Measurements from ENCODE around the gene CAMP.
A peak's percentile ranks its signal among the peaks of the same experiment; 100 is the strongest.
"Not testable (repeated sequence)": the region's sequence is repeated elsewhere in the genome, so short reads cannot be mapped to it uniquely, and the experiment has no call there.

CAMP gene, protein sequence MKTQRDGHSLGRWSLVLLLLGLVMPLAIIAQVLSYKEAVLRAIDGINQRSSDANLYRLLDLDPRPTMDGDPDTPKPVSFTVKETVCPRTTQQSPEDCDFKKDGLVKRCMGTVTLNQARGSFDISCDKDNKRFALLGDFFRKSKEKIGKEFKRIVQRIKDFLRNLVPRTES

DNA sequence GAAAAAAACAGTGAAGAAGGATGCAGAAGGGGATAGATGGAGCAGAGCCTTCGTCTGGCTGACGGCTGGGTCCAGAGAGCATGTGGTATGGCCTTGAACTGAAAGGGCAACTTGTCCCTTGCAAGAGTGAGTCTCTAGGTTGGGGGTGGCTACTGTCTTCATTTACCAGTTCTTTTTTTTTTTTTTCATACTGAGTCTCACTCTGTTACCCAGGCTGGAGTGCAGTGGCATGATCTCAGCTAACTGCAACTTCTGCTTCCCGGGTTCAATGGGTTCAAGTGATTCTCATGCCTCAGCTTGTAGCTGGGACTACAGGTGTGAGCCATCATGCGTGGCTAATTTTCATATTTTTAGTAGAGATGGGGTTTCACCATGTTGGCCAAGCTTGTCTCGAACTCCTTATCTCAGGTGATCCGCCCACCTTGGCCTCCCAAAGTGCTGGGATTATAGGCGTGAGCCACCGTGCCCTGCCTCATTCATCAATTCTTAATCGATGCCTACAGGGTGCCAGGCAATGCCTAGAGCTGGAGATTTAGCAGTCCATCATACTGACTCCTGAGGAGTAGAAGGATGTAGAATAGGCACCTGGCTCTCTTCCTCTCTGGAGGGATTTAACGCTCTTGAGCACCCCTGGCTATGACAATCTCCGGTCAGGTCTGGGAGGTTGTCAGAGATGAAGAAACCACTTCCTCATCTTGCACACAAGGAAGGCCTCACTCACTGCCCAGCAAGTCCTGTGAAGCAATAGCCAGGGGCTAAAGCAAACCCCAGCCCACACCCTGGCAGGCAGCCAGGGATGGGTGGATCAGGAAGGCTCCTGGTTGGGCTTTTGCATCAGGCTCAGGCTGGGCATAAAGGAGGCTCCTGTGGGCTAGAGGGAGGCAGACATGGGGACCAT, at the start of gene CAMP:
TSS of gene CAMP (plus strand) at position 880 of the 898 bp plus-strand sequence. CDS start at position 897, 17 bp downstream.
- DNase-seq (ENCODE audit: low read depth): no peak

DNA sequence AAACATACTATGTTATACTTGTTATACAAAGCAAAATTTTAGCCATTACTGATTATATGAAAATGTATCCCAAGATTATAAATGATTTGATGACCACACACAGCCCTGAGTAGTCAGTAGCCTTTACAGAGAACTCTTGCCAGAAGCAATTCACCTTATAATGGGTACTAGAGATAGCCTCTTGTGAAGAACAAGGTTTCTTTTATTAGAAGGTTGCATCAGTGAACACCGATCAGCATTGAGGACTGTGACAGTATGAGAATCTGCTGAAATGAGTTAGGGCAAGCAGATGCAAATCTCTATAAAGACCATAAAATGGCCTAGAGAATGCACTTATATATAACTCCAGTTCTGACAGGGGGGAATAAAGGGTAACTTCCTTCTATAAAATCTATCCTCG, 45.2 kb upstream of the CAMP start:
- DNase-seq (ENCODE audit: low read depth): no peak

DNA sequence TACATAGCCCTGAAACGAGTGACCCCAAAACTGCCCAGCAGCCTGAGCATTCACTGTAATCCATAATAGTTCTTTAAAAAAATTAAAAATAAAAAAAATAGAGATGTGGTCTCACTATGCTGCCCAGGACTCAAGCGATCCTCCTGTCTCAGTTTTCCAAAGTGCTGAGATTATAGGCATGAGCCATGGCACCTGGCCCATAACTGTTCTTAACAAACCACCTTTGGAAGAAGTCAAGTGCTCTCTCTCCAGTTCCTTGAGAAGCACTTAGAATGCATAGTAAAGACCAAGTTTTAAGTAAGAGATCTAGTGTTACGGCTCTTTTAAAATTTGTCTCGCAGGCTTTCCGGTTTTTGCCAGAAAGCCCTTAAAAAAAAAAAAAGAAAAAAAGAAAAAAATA, 43.3 kb upstream of the CAMP start:
- DNase-seq (ENCODE audit: low read depth): no peak

DNA sequence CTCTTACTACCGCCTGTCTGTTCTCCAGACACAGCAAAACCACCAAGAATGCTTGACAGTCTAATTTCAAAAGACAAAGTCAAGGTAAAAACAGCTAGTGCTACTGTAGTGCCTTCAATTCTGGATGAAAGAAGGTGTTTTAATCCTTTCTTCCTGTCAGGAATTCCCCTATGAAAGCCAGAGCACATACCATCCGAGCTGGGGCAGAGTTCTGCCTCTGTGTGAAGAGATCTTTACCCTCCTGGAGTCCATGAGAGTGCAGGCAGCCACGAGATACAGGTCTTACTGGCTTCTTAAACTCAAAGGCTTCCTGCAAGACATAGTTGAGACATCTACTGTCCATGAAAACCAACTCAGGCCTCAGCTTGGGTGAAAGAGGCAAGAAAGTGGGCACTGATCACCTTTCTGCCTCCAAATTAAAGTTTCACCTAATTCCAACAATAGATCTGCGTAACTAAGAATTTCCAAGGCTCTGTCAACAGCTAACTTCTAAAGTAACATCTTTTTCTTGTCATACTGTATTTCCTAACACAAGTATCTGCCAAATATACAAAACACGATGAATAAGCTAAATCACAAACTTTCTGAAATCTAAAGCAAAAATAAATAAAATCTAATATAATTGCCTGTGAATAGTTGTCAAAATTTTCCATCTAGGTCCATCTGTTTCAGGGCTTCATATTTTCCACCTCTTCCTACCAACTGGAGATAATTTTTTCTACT, 42.6 kb upstream of the CAMP start:
- no peak for DNase-seq (ENCODE audit: low read depth)

DNA sequence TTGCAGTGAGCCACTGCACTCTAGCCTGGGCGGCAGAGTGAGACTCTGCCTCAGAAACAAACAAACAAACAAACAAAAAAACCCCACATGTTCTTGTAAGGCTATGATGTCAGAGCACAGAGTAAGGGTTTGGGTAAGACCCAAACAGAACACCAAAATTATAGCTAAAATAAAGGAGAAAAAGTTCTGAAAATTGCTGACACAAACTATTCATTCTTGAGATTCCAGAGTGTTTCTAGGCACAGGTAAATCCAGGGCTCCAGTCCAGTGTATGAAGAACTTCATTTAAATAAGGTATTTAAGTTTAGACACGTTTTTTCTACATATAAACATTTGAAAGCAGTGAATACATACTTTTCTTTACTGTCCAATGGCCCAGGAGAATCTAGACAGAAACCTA, 39.0 kb upstream of the CAMP start:
- no peak for DNase-seq (ENCODE audit: low read depth)

DNA sequence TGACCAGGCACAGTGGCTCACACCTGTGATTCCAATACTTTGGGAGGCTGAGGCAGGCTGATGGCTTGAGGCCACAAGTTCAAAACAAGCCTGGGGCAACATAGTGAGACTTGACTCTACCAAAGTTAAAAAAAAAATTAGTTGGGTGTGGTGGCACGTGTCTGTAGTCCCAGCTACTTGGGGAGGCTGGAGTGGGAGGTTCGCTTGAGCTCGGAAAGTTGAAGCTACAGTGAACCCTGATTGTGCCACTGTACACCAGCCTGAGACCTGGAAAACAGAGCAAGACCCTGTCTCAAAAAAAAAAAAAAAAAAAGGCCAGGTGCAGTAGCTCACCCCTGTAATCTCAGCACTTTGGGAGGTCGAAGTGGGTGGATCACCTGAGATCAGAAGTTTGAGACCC, 38.2 kb upstream of the CAMP start:
- DNase-seq (ENCODE audit: low read depth): no peak

DNA sequence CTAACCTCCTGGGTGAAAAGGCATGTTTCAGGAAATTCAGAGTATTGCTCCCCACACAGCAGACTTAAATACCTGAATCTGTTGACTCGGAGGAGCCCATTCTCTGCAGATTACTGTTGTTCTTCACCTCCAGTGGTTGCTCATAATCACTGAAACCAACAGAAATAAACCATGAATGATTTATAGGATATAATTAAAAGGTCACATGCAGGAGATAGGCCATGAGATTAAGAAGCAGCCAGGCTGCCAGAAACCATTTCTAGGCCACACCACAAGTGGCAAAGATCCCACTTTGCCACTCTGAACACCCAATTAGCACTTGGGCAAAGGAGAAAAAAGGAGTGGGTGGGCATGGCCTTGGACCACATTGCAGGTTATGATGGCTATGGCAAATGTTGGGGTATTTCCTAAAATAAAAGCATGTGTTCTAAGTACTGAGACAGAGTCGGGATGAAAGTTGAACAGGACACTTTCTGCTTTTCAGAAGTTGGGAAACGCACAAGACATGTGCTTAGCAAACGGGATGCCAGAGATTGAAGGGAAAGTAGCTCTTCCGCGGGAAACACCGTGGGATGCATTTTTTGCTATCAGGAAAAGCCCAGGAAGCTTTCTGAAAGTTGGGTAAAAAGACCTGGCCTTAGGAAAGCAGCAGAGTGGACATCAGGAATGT, 36.5 kb upstream of the CAMP start:
- DNase-seq (ENCODE audit: low read depth): no peak

DNA sequence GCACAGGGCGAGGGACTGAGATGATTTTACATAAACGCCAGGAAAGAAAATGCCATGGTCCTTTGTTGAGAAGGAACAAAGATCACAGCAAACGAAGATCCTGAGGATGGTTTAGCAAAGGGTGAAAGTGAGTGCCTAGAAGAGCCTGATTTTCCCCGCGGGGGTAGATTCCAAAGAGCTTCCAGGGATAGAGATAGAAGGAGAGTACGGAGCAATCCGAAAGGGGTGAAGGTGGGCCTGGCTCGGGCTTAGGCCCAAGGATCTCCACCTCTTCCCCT, 36.1 kb upstream of the CAMP start:
- no peak for DNase-seq (ENCODE audit: low read depth)

DNA sequence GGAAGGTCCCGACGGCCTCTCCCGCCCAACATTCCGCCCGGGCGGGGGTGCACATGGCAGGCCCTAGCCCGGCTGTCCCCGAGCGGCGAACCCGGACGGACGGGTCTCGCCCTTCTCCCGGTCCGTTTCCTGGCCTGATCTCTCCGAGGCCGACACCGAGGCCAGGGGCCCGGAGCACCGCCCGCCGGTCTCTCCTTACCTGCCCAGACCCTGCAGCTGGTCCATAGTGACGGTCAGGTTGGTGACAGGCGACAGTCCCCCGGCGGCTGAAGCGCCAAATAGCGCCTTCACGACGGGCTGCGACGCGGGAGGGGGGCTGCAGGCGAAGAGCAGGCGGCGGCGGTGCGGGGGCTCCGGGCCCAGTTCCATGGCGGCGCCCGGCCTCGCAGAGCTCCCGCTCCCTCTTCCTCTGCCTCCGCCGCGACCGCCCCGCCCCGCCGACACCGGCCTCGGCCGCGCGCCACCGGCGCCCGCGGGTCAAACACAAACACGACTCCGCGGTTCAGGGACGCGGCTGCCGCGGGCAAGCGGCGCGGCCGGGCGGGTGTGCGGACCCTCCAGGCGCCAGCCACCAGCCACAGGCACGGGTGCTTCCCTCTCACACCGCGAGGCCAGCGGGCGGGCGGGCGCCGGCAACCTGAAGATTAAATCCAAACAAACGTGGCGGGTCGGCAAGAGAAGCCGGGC, 35.6 kb upstream of the CAMP start:
- DNase-seq (ENCODE audit: low read depth): no peak

DNA sequence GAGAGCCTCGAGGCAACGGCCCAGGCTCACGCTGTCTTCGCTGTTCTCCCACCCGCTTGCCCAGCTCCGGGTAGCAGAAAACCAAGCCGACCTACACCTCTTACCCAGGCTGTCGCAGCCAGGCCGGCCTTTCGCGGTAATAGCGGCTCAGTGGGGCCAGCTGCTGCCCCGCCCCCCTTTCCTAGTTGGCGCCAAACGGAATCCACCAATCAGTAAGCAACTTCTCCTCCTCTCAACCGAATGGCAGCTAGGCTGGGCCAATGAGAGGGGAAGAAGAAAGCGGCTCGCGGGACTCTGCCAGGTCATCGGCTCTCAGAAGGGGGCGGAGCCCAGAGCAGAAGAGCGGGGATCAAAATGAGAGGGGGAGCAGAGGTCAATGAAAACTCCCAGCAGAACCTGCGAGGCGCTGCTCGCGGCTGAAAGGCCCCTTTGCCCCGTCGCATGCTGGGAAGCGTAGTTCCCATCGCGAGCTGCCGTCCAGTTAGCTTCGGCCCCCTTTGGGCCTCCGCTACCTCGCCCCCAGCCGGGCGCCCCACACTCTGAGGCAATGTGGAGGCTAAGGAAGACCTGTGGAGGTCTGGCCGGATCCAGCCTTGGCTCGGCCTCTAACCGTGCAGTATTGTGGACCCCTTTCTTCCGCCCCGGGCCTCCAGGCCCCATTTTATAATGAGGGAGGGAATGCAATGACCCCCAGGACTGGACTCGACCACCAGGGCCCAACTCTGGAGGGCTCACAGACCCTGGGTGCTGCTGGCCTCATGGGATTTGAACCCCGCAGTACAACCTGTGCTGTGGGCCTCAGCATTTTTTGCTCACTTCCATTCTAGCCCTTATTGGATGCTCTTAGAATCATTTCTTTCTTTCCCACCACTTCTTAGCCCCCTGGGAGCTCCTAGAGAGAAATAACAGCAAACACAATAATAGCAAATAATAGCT, 34.8 kb upstream of the CAMP start, which contains the start of gene CDC25A:
TSS of gene CDC25A (minus strand) at position 152 of the 936 bp plus-strand sequence. CDS start 470 bp downstream, outside the sequence.
- peak; percentile 98 for DNase-seq (ENCODE audit: low read depth)

DNA sequence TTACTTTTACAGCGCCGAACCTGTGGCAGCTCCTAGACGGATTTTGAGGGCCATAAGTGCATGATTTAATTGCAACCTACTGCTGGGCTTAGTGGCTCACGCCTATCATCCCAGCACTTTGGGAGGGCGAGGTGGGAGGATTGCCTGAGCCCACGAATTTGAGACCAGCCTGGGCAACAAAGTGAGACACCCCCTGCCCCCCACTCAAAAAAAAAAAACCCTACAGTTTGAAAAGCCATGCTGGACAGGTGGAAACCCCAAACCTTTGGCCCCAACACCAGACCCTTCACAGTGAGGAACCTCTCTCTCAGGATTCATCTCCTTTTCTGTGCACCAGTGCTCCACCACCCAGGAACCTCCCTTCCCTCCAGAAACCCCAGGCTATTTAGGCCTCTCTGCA, 34.0 kb upstream of the CAMP start:
- no peak for DNase-seq (ENCODE audit: low read depth)

DNA sequence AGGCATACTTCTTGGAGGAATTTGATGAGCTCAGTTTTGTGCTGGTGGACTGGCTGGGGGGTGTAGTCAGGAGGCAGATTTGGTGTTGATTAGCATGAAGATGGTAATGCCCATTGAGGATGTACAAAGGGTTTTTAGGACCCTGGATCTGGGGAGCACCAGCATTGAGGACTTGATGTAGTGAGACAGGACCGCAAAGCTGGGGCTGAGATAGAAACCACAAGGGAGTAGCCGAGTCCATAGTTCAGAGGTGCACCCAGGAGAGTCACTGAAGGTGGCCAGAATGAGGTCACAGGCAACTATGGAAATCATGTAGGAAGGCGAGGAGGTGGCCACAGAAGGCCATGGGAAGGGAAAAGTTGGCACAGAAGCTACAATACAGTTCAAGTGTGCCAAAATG, 32.4 kb upstream of the CAMP start:
- DNase-seq (ENCODE audit: low read depth): no peak

DNA sequence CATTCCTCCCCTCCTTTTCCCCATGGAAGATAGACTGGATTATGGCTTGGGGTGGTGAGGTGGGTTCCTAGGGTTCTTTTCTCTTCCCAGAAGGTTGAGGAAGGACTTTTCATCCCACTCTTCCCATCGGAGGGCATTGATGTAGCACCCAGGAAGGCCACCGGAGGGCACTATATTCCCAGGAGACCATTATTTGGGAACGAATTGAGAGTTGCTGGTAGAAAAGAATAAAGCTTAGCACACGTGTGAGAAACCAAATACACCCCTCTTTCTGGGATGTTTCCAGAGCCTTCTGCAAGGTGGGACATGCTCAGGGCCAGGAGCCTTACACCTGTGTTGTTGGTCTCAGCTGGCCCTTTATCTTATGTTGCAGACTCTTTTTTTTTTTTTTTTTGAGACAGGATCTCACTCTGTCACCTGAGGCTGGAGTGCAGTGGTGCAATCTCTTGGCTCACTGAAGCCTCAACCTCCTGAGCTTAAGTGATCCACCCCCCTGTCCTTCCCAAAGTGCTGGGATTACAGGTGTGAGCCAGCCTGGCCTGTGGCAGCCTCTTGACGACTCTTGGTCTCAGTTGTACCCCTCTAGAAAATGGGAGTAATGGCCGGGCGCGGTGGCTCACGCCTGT, 28.7 kb upstream of the CAMP start:
- no peak for DNase-seq (ENCODE audit: low read depth)

DNA sequence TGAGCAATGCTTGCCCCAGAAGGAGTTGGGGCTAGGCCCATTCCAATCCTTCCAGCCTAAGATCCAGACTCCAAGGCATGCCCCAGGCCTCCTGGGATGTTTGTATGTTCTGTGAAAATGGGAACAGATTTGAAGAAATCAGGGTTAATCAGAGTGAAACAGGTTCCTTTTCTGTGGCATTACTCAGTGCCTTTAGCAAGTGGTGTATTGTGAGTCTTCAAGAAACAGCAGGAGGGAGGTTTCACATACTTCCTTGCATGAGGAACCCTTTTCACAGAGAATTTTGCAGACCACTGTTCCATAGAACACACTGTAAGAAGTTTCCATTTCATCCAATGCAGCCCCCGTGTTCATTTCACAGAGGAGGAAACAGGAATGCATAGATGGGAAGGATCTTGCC, 26.7 kb upstream of the CAMP start:
- no peak for DNase-seq (ENCODE audit: low read depth)

DNA sequence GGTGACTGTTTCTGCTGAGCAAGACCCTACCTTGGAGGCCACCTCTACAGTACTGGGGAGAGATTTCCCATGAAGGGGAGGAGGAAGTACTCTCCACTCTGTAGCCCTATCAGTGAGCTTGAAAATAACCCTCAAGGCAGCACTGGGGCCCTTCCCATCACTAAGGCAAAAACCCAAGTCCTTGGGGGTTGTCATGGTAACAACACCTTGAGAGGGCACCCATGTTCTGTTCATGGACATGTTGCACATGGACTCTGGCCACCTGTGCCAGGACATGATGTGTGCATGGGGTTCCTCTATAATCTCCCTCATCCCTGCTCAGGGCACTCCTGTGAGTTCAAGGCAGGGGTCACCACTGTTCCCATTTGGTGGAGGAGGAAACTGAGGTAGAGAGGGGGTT, 24.2 kb upstream of the CAMP start:
- no peak for DNase-seq (ENCODE audit: low read depth)

DNA sequence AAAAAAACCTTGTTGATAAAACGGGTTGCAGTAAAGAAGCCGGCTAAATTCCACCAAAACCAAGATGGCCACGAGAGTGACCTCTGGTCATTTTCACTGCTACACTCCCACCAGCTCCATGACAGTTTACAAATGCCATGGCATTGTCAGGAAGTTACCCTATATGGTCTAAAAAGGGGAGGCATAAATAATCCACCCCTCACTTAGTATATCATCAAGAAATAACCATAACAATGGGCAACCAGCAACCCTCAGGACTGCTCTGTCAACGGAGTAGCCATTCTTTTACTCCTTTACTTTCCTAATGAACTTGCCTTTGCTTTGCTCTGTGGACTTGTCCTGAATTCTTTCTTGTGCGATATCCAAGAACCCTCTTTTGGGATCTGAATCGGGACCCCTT, 20.7 kb upstream of the CAMP start:
- DNase-seq (ENCODE audit: low read depth): no peak

DNA sequence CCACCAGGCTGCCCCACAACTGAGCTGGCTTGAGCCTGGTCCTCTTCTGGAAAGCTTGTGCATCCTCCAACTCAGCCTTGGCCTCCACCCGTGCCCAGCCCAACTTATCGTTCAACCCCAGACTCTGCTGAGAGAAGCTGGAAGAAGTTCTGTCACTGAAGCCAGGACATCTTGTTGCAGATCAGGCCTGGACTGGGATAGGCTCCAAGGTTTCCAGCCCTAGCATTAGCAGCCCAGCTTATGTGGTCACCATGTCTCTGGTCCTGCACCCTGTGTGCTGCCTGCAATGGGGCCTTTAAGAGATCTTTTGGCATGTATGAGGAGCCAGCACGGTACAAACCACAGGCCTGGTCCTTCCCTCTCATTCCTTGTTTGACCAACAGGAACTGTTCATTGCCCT, 15.2 kb upstream of the CAMP start:
- DNase-seq (ENCODE audit: low read depth): no peak

DNA sequence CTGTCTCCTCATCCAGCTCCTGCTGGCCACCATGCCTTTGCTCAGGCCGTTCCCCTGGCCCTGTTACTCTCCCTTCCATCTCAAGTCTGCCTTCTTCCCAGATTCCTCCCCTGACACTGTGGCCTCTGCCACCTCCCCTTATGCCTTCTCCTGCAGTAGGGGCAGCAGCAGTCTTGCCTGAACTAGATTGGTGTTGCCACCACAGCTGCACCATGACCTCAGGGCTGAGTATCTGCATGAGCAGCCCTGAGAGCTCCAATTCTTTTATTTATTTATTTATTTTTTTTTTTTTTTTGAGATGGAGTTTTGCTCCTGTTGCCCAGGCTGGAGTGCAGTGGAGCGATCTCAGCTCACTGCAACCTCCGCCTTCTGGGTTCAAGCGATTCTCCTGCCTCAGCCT, 13.8 kb upstream of the CAMP start:
- no peak for DNase-seq (ENCODE audit: low read depth)

DNA sequence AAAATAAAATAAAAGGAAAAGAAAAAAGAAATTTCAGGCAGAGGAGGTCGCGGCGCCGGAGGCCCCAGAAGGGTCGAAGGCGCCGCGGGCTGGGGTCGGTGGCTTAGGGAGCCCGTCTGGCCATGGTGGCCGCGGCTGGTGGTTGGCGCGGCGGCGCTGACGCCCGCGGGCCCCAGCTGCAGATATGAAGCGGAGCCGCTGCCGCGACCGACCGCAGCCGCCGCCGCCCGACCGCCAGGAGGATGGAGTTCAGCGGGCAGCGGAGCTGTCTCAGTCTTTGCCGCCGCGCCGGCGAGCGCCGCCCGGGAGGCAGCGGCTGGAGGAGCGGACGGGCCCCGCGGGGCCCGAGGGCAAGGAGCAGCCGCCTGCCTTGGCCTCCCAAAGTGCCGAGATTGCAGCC, 12.8 kb upstream of the CAMP start:
- DNase-seq (ENCODE audit: low read depth): not testable (repeated sequence)

DNA sequence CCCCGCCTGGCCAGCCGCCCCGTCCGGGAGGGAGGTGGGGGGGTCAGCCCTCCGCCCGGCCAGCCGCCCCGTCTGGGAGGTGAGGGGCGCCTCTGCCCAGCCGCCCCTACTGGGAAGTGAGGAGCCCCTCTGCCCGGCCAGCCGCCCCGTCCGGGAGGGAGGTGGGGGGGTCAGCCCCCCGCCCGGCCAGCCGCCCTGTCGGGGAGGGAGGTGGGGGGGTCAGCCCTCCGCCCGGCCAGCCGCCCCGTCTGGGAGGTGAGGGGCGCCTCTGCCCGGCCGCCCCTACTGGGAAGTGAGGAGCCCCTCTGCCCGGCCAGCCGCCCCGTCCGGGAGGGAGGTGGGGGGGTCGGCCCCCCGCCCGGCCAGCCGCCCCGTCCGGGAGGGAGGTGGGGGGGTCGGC, 11.5 kb upstream of the CAMP start:
- not testable (repeated sequence) for DNase-seq (ENCODE audit: low read depth)
